DMS53 treated with DMSO at 0.1 percent for 48 hours (cell line): ENCODE data around the gene ZNF69.
"Not testable (repeated sequence)": the region's sequence is repeated elsewhere in the genome, so short reads cannot be mapped to it uniquely, and the experiment has no call there.

Source experiments
- DNase-seq: peaks from one replicate; lab custom pipeline; 2025; ENCODE audit not compliant: unreplicated experiment; lab: John Stamatoyannopoulos, UW

Gene ZNF69

GRCh38 chr19:11890634-11891033 is 3.1 kb downstream of the ZNF69 start:
- no peak for DNase-seq

- no peak for DNase-seq
Observed at GRCh38 chr19:11894851-11895250, 7.3 kb downstream of the ZNF69 start.

- DNase-seq = no peak
Observed at GRCh38 chr19:11902228-11902627, 14.6 kb downstream of the ZNF69 start.

- DNase-seq = no peak
Observed at GRCh38 chr19:11905928-11906327, 18.3 kb downstream of the ZNF69 start.

- DNase-seq = not testable (repeated sequence)
Observed at GRCh38 chr19:11911937-11912336, 24.4 kb downstream of the ZNF69 start.

- not testable (repeated sequence) for DNase-seq
Observed at GRCh38 chr19:11914417-11915051, 27.0 kb downstream of the ZNF69 start.

- no peak for DNase-seq
Observed at GRCh38 chr19:11921852-11922495, 34.4 kb downstream of the ZNF69 start.

GRCh38 chr19:11924886-11925650 is 37.5 kb downstream of the ZNF69 start, which contains the start of gene ZNF700:
ZNF700 (plus strand) TSS chr19:11925107; CDS start chr19:11925211, 104 bp downstream.
- peak; percentile 89 for DNase-seq

GRCh38 chr19:11925651-11926187 is 38.1 kb downstream of the ZNF69 start:
- DNase-seq = not testable (repeated sequence)

- no peak for DNase-seq
Observed at GRCh38 chr19:11927227-11927626, 39.6 kb downstream of the ZNF69 start.

- no peak for DNase-seq
Observed at GRCh38 chr19:11931051-11931450, 43.5 kb downstream of the ZNF69 start.

GRCh38 chr19:11931513-11931912 is 43.9 kb downstream of the ZNF69 start:
- no peak for DNase-seq

- DNase-seq = not testable (repeated sequence)
Observed at GRCh38 chr19:11935829-11936228, 48.2 kb downstream of the ZNF69 start.

- not testable (repeated sequence) for DNase-seq
Observed at GRCh38 chr19:11938383-11938782, 50.8 kb downstream of the ZNF69 start.

- not testable (repeated sequence) for DNase-seq
Observed at GRCh38 chr19:11941361-11941887, 53.8 kb downstream of the ZNF69 start.

GRCh38 chr19:11942008-11942842 is 54.6 kb downstream of the ZNF69 start:
- DNase-seq = no peak

GRCh38 chr19:11942843-11943108 is 55.2 kb downstream of the ZNF69 start:
- DNase-seq = no peak

GRCh38 chr19:11944656-11945055 is 57.1 kb downstream of the ZNF69 start:
- no peak for DNase-seq

GRCh38 chr19:11948646-11949045 is 61.1 kb downstream of the ZNF69 start:
- DNase-seq = no peak

GRCh38 chr19:11949201-11949600 is 61.6 kb downstream of the ZNF69 start:
- DNase-seq = no peak

- DNase-seq = not testable (repeated sequence)
Observed at GRCh38 chr19:11949614-11950080, 62.1 kb downstream of the ZNF69 start.
